HCT116 (cell line): ENCODE results near the gene ROBO1. TPM values are rescaled to one million over a fixed set of nuclear protein-coding genes. Genes with fewer than 3 reads are reported as not detected.

Experiments used
- ATAC-seq: fragments of 200-7000 bp; cut with Tn5 transposase; 2 replicates; pipeline ENCODE4 v1.9.1; 2020; ENCODE audit warnings: mild to moderate bottlenecking, moderate library complexity
- BruUV-seq: library from RNA; stranded (reverse); fragments of 400-500 nt; replicated peaks from 2 replicates; lab custom pipeline; 2021; lab: Mats Ljungman, UMichigan
- CTCF ChIA-PET: fragments of 300-600 bp; sonication (Branson Sonifier 250); formaldehyde crosslinking; loops from one replicate; lab custom pipeline; 2021; ENCODE audit warnings: antibody characterized with exemption; lab: Charles Lee
- POLR2A ChIA-PET: fragments of 300-600, 350-600 bp; sonication (Branson Sonifier 250); formaldehyde crosslinking; loops from one replicate; lab custom pipeline; 2021; ENCODE audit warnings: antibody characterized with exemption; lab: Charles Lee
- RAD21 ChIA-PET, 2 experiments: fragments of 300-600 bp; sonication (Branson Sonifier 250); formaldehyde crosslinking; loops; one replicate each; lab custom pipeline; 2023; ENCODE audit warnings: low total read pairs in 2 of 2; ENCODE audit not compliant: uncharacterized antibody in 2 of 2, unreplicated experiment in 2 of 2, low non-redundant PET in 1 of 2; lab: Charles Lee
- DNase-seq: peaks from one replicate; pipeline ENCODE4 v3.0.0-alpha.2; 2010; ENCODE audit warnings: low read depth, low spot score
- H2AFZ ChIP-seq: fragments of 200-600 bp; shearing (Covaris generic), sonication (generic); 2 replicates; pipeline ENCODE4 v1.6.1; 2017; ENCODE audit warnings: low read depth, mixed run types, mixed read lengths, antibody characterized with exemption, low read length; ENCODE audit not compliant: poor library complexity, severe bottlenecking
- H3K27ac ChIP-seq: 2 replicates; pipeline ENCODE4 v1.5.1; 2012; ENCODE audit warnings: low read depth, low read length
- H3K27me3 ChIP-seq: fragments of 200-600 bp; sonication (generic); 2 replicates; pipeline ENCODE4 v1.6.1; 2016; ENCODE audit warnings: mixed run types, low read length, mixed read lengths; ENCODE audit not compliant: insufficient read depth
- H3K36me3 ChIP-seq, 2 experiments: fragments of 200-500 bp in 1 of 2; fragments of 200-600 bp in 1 of 2; sonication (Bioruptor generic) in 1 of 2; sonication (generic) in 1 of 2; 2 replicates each; pipeline versions ENCODE4 v1.5.1 to v1.6.1; 2014 to 2016; ENCODE audit warnings: low read length in 2 of 2, inconsistent platforms in 1 of 2, mixed read lengths in 1 of 2, mixed run types in 1 of 2; ENCODE audit not compliant: insufficient read depth in 2 of 2, control insufficient read depth in 1 of 2
- H3K4me1 ChIP-seq, 2 experiments: fragments of 200-600 bp in 1 of 2; sonication (generic) in 1 of 2; 2 replicates each; pipeline versions ENCODE4 v1.5.1 to v1.6.1; 2012 to 2017; ENCODE audit warnings: low read length in 2 of 2, inconsistent platforms in 1 of 2, mild to moderate bottlenecking in 1 of 2, mixed read lengths in 1 of 2, mixed run types in 1 of 2, moderate library complexity in 1 of 2; ENCODE audit not compliant: insufficient read depth in 2 of 2, control insufficient read depth in 1 of 2
- H3K4me2 ChIP-seq: fragments of 200-600 bp; sonication (generic); 2 replicates; pipeline ENCODE4 v1.6.1; 2017; ENCODE audit warnings: mixed run types, low read length, mixed read lengths
- H3K4me3 ChIP-seq, 2 experiments: fragments of 200-600 bp in 1 of 2; sonication (generic) in 1 of 2; replicated peaks in 1 of 2; 2 replicates each; pipeline ENCODE4 v1.5.1; 2011 to 2016; ENCODE audit warnings: low read length in 2 of 2, control low read depth in 1 of 2, low read depth in 1 of 2, mild to moderate bottlenecking in 1 of 2, mixed read lengths in 1 of 2, mixed run types in 1 of 2
- H3K79me2 ChIP-seq: fragments of 200-600 bp; sonication (generic); 2 replicates; pipeline ENCODE4 v1.6.1; 2017; ENCODE audit warnings: mild to moderate bottlenecking, mixed run types, low read length, moderate library complexity, mixed read lengths; ENCODE audit not compliant: insufficient read depth
- H3K9ac ChIP-seq: fragments of 200-600 bp; sonication (generic); 2 replicates; pipeline ENCODE4 v1.6.1; 2016; ENCODE audit warnings: low read length, mixed read lengths
- H3K9me2 ChIP-seq: fragments of 200-600 bp; sonication (generic), shearing (Covaris generic); 2 replicates; pipeline ENCODE4 v1.6.1; 2017; ENCODE audit warnings: mixed run types, mild to moderate bottlenecking, moderate library complexity; ENCODE audit not compliant: insufficient read depth
- H3K9me3 ChIP-seq, 2 experiments: fragments of 200-500 bp in 1 of 2; fragments of 200-600 bp in 1 of 2; sonication (Bioruptor generic) in 1 of 2; sonication (generic) in 1 of 2; 2 replicates each; pipeline ENCODE4 v1.6.1; 2014 to 2017; ENCODE audit warnings: low read length in 2 of 2, mixed read lengths in 2 of 2, inconsistent platforms in 1 of 2, low read depth in 1 of 2, mild to moderate bottlenecking in 1 of 2, mixed run types in 1 of 2, moderate library complexity in 1 of 2; ENCODE audit not compliant: control insufficient read depth in 1 of 2, insufficient read depth in 1 of 2
- H4K20me1 ChIP-seq: fragments of 200-600 bp; sonication (generic), shearing (Covaris generic); 2 replicates; pipeline ENCODE4 v1.6.1; 2017; ENCODE audit warnings: mixed run types, mild to moderate bottlenecking, moderate library complexity; ENCODE audit not compliant: insufficient read depth
- CEBPB ChIP-seq: IDR thresholded peaks from 2 replicates; pipeline ENCODE4 v1.6.1; 2012; ENCODE audit warnings: low read depth
- EZH2 ChIP-seq: fragments of 200-600 bp; sonication (generic); IDR thresholded peaks from 2 replicates; pipeline ENCODE4 v1.6.1; 2017; ENCODE audit warnings: antibody characterized with exemption, mixed run types
- EZH2phosphoT487 ChIP-seq: fragments of 200-600 bp; IDR thresholded peaks from 2 replicates; pipeline ENCODE4 v1.6.1; 2018; ENCODE audit warnings: antibody characterized with exemption, borderline replicate concordance
- FOSL1 ChIP-seq: IDR thresholded peaks from 2 replicates; pipeline ENCODE4 v1.6.1; 2012; ENCODE audit warnings: low read depth
- POLR2A ChIP-seq: IDR thresholded peaks from 2 replicates; pipeline ENCODE4 v1.7.0; 2011; ENCODE audit warnings: borderline replicate concordance; ENCODE audit not compliant: insufficient read depth, insufficient read length; ENCODE audit errors: extremely low read depth
- RAD21 ChIP-seq: IDR thresholded peaks from 2 replicates; pipeline ENCODE4 v1.6.1; 2012; ENCODE audit warnings: low read depth, mild to moderate bottlenecking
- SIN3A ChIP-seq: IDR thresholded peaks from 2 replicates; pipeline ENCODE4 v1.6.1; 2012; ENCODE audit warnings: low read depth
- SP1 ChIP-seq: IDR thresholded peaks from 2 replicates; pipeline ENCODE4 v1.6.1; 2012; ENCODE audit warnings: low read depth
- ZFX ChIP-seq: fragments of 450-650 bp; IDR thresholded peaks from 2 replicates; pipeline ENCODE4 v1.6.1; 2017
- ZNF274 ChIP-seq: fragments of 200-500 bp; sonication (Bioruptor generic); IDR thresholded peaks from 2 replicates; pipeline ENCODE4 v1.6.1; 2014; ENCODE audit warnings: mild to moderate bottlenecking, low read depth, low read length, inconsistent platforms
- intact Hi-C: fragments of 100-400 bp; cut with micrococcal nuclease; formaldehyde crosslinking; loops from 2 replicates; pipeline ENCODE4 v1.10.0; 2022
- total RNA-seq: library from RNA; stranded (reverse); gene quantifications from one replicate; pipeline ENCODE4 v1.2.1, GENCODE V29; 2021; ENCODE audit not compliant: unreplicated experiment
- TF ChIP-seq, protein P1 (sequence below): IDR thresholded peaks from 2 replicates; pipeline ENCODE4 v1.6.1; 2012
- TF ChIP-seq, protein P2 (sequence below): IDR thresholded peaks from 2 replicates; pipeline ENCODE4 v1.6.1; 2011; ENCODE audit warnings: mild to moderate bottlenecking, low read length, moderate library complexity; ENCODE audit not compliant: insufficient replicate concordance; ENCODE audit errors: extremely low read depth

Gene ROBO1
- total RNA-seq, 1 experiment from 2014 or later: 0.27 TPM

DNA sequence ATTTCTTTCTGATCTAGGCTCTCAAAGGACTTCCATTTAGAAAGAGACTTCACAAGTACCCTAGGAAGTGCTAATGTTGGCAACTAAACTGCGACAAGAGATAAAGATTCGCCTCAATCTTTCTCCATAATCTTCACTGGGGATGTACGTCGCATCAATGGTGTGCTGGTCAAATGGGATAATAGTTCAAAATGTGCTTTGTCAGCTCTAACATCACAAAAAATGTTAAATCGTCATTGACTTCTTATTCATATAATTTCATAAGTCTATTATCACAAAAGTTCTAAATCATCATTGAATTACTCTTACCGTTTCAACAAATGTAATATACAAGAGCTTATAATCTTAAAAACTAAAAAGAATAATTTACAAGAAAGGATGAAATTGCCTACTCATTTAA is 727.7 kb downstream of the ROBO1 start:
- DNase-seq (no peak), ATAC-seq (no peak)
- Histone ChIP-seq H3K27ac (no peak overlapping the region), H3K79me2 (no peaks in the 10 kb centered on the region), H3K4me3 (no peak overlapping the region), H3K4me2 (no peak overlapping the region), H3K9me2 (no peaks in the 10 kb centered on the region), H3K9me3 (peaks cover 8 to 11% of the 10 kb centered on the region in 2 experiments; a peak in 3 of 4 replicates), H3K27me3 (no peaks in the 10 kb centered on the region), H4K20me1 (no peaks in the 10 kb centered on the region), H3K4me1 (no peaks in the 10 kb centered on the region)
- ChIA-PET RAD21 (no interaction called here), POLR2A (no interaction called here), CTCF (no interaction called here)
- intact Hi-C loops: no loop called here
- TF ChIP-seq POLR2A (no peak), ZFX (no peak), ZNF274 (no peak), SIN3A (no peak), CEBPB (no peak), EZH2 (no peak), EZH2phosphoT487 (no peak), RAD21 (no peak), FOSL1 (no peak), SP1 (no peak)
- TF ChIP-seq, protein P1, sequence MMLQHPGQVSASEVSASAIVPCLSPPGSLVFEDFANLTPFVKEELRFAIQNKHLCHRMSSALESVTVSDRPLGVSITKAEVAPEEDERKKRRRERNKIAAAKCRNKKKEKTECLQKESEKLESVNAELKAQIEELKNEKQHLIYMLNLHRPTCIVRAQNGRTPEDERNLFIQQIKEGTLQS: no peak
- TF ChIP-seq, protein P2, sequence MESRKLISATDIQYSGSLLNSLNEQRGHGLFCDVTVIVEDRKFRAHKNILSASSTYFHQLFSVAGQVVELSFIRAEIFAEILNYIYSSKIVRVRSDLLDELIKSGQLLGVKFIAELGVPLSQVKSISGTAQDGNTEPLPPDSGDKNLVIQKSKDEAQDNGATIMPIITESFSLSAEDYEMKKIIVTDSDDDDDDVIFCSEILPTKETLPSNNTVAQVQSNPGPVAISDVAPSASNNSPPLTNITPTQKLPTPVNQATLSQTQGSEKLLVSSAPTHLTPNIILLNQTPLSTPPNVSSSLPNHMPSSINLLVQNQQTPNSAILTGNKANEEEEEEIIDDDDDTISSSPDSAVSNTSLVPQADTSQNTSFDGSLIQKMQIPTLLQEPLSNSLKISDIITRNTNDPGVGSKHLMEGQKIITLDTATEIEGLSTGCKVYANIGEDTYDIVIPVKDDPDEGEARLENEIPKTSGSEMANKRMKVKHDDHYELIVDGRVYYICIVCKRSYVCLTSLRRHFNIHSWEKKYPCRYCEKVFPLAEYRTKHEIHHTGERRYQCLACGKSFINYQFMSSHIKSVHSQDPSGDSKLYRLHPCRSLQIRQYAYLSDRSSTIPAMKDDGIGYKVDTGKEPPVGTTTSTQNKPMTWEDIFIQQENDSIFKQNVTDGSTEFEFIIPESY: no peak
- TF ChIP-seq, all 23 proteins: peak for 0
- Histone ChIP-seq H3K9ac (no peak overlapping the region), H2AFZ (no peak overlapping the region), H3K36me3 (no peaks in the 10 kb centered on the region)
- no TSS peak for BruUV-seq
